ENCODE results near the gene CDIP1.

The CDIP1 gene

GRCh38 chr16:4550591-4550990 is 12.0 kb upstream of the CDIP1 start:
- no peaks in the 10 kb centered on the region for H3K36me3 ChIP-seq (ENCODE audit: control insufficient read depth in 2 of 2, insufficient read depth in 1 of 2, low read length in 2 of 2)
- H3K4me1 ChIP-seq (ENCODE audit: control insufficient read depth, insufficient read depth, low read length), result no peaks in the 10 kb centered on the region
- POLR2A ChIA-PET, result interaction anchor here (0.5 to 1.6 kb wide), 3 partner anchors 12 to 552 kb away, joined by 3 to 5 read pairs (median 3); partner anchors contain the start of gene CDIP1
- no peak overlapping the region for H3K4me3 ChIP-seq (ENCODE audit: low read depth, low read length)
- no peak overlapping the region for H3K27ac ChIP-seq (ENCODE audit: extremely low read depth, low read depth, low read length)
- CTCF ChIA-PET, result interaction anchor here (1.0 to 3.1 kb wide), 9 partner anchors 10 to 73 kb away, joined by 3 to 11 read pairs (median 6); no protein-coding TSS in a partner anchor
- no peaks in the 10 kb centered on the region for H3K9me3 ChIP-seq (ENCODE audit: control insufficient read depth, insufficient read depth, low read depth, low read length)
- TF ChIP-seq ZNF366 (tag by site-specific recombination; conservative IDR thresholded peaks at IDR 0.05) (no peak), HOXA7 (CRISPR knock-in tag; IDR thresholded peaks at IDR 0.05; ENCODE audit: borderline replicate concordance) (no peak), ZBTB20 (tag by site-specific recombination; IDR thresholded peaks at IDR 0.05) (no peak)

DNA sequence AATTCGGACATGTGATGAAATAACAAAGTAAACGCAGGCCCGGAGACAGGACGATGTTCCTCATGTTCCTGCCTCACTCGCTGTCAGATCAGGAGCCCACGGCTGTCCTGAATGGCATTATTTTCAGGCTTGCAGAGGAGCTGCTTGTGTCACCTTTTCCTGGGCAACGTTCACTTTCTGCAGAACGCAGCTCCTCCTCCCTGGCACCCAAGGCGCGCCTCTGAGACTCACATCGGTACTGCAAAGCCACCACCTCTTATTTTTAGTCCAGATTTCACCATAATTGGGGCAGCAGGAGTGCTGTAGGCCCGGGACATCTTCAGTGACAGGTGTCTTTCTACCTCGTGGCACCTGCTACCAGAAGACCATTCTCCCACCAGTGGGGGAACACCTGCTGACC is 9.6 kb upstream of the CDIP1 start:
- TF ChIP-seq ZNF394 (tag by site-specific recombination; IDR thresholded peaks at IDR 0.05; ENCODE audit: borderline replicate concordance) (no peak), KLF1 (tag by site-specific recombination; IDR thresholded peaks at IDR 0.05) (no peak), GLI4 (tag by site-specific recombination; IDR thresholded peaks at IDR 0.05) (no peak), KLF16 (tag by site-specific recombination; IDR thresholded peaks at IDR 0.05) (no peak), ZNF311 (tag by site-specific recombination; IDR thresholded peaks at IDR 0.05; ENCODE audit: borderline replicate concordance) (no peak), SALL2 (tag by site-specific recombination; IDR thresholded peaks at IDR 0.05; ENCODE audit: borderline replicate concordance) (no peak), IKZF3 (tag by site-specific recombination; IDR thresholded peaks at IDR 0.05) (no peak), ZNF513 (tag by site-specific recombination; IDR thresholded peaks at IDR 0.05) (no peak), ZNF214 (tag by site-specific recombination; IDR thresholded peaks at IDR 0.05; ENCODE audit: borderline replicate concordance) (no peak), ZNF692 (tag by site-specific recombination; IDR thresholded peaks at IDR 0.05) (no peak), ZNF16 (tag by site-specific recombination; IDR thresholded peaks at IDR 0.05; ENCODE audit: low read depth) (no peak), KLF9 (tag by site-specific recombination; IDR thresholded peaks at IDR 0.05; ENCODE audit: low read depth) (no peak)
- TF ChIP-seq, protein P1, sequence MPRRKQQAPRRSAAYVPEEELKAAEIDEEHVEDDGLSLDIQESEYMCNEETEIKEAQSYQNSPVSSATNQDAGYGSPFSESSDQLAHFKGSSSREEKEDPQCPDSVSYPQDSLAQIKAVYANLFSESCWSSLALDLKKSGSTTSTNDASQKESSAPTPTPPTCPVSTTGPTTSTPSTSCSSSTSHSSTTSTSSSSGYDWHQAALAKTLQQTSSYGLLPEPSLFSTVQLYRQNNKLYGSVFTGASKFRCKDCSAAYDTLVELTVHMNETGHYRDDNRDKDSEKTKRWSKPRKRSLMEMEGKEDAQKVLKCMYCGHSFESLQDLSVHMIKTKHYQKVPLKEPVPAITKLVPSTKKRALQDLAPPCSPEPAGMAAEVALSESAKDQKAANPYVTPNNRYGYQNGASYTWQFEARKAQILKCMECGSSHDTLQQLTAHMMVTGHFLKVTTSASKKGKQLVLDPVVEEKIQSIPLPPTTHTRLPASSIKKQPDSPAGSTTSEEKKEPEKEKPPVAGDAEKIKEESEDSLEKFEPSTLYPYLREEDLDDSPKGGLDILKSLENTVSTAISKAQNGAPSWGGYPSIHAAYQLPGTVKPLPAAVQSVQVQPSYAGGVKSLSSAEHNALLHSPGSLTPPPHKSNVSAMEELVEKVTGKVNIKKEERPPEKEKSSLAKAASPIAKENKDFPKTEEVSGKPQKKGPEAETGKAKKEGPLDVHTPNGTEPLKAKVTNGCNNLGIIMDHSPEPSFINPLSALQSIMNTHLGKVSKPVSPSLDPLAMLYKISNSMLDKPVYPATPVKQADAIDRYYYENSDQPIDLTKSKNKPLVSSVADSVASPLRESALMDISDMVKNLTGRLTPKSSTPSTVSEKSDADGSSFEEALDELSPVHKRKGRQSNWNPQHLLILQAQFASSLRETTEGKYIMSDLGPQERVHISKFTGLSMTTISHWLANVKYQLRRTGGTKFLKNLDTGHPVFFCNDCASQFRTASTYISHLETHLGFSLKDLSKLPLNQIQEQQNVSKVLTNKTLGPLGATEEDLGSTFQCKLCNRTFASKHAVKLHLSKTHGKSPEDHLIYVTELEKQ (tag by site-specific recombination; IDR thresholded peaks at IDR 0.05; ENCODE audit: borderline replicate concordance), result no peak
- H3K4me1 ChIP-seq (ENCODE audit: control insufficient read depth, insufficient read depth, low read length), result no peaks in the 10 kb centered on the region
- H3K4me3 ChIP-seq (ENCODE audit: low read depth, low read length), result no peak overlapping the region
- H3K9me3 ChIP-seq (ENCODE audit: control insufficient read depth, insufficient read depth, low read depth, low read length), result no peaks in the 10 kb centered on the region
- ChIA-PET POLR2A (no interaction called here), CTCF (interaction anchor here (0.5 to 2.8 kb wide), 22 partner anchors 9 to 370 kb away, joined by 3 to 21 read pairs (median 4); partner anchors contain the start of genes CDIP1 and MGRN1)
- H3K27ac ChIP-seq (ENCODE audit: extremely low read depth, low read depth, low read length), result no peak overlapping the region
- H3K36me3 ChIP-seq (ENCODE audit: control insufficient read depth in 2 of 2, insufficient read depth in 1 of 2, low read length in 2 of 2), result no peaks in the 10 kb centered on the region
